GM18526 (cell line): ENCODE measurements around the gene SERPINA4.

Experiments used
- POLR2A ChIP-seq: IDR thresholded peaks from 3 replicates; pipeline ENCODE4 v1.6.1; 2011; ENCODE audit not compliant: insufficient read length; ENCODE audit errors: extremely low read depth

SERPINA4 gene

DNA sequence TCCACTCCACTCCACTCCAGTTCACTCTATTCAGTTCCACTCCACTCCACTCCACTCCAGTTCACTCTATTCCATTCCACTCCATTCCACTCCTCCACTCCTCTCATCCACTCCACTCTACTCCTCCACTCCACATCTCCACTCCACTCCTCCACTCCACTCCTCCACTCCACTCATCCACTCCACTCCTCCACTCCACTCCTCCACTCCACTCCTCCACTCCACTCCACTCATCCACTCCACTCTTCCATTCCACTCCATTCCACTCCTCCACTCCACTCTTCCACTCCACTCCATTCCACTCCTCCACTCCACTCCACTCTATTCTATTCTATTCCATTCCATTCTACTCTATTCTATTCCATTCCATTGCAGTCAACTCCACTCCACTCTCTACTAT is 29.8 kb downstream of the SERPINA4 start:
- no peak for TF ChIP-seq POLR2A

DNA sequence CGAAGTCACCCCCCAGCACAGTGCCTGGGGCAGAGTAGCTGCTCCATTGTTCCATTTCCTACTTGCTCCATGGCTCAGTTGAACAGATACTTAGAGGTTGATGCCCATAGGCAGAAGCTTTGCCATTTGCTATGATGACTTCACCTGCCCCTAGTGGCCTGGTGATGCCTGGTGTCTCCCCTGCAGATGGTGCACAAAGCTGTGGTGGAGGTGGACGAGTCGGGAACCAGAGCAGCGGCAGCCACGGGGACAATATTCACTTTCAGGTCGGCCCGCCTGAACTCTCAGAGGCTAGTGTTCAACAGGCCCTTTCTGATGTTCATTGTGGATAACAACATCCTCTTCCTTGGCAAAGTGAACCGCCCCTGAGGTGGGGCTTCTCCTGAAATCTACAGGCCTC is 30.6 kb downstream of the SERPINA4 start:
- no peak for TF ChIP-seq POLR2A

DNA sequence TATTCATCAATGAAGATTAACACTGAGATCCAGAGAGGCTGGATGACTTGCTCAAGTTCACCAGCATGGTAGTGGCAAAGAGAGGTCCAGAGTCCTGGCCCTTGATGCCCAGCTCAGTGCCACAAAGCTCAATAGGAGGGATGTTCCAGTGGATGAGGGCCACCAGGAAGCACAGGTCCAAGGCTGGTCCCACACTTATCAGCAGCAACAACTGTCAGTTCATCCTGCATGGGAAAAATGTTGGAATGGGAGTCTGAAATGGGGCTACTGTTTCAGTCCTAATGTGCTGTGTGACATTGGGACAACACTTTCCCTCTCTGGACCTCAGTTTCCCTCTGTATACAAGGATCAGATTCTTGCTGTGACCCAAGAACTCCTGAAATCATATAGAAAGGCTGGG is 31.2 kb downstream of the SERPINA4 start:
- TF ChIP-seq POLR2A, result no peak

DNA sequence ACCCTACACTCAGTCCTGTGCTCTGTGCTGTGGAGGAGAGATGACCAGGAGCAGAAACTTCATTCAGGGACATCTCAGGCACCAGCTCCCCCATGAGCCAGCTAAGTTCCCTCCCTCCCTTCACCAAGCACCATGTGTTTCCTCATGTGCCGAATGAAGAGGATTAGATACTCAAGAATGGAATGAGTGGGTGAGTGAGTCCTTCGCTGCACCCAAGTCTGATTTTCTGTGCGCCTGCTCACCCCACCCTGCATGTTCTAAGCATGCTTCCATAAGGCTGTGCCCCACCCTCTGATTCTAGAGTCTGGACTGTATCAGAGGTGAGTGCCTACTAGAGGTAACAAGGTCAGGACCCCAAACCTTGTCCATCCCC is 32.1 kb downstream of the SERPINA4 start:
- no peak for TF ChIP-seq POLR2A

GRCh38 chr14:94593749-94594431 is 32.6 kb downstream of the SERPINA4 start:
- TF ChIP-seq POLR2A, result no peak

DNA sequence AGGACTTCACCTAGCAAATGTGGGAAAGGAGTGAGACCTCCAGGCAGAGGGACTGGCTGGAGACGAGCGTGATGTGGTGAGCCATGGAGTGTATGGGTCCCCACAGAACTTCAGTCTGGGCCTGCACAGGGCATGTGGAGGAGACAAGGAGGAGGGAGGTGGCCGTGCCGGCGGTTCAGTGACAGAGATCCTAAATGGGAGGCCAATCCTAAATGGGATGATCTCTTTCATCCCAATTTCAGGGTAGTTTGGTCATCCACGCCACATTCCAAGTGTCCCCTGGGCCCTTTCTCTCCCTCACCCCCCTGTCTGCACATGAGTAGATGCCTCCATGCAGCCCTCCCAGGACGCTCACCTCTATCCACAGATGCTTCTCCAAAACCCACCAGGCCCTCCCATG is 33.2 kb downstream of the SERPINA4 start:
- no peak for TF ChIP-seq POLR2A

- TF ChIP-seq POLR2A, result no peak
These were observed 34.7 kb downstream of the SERPINA4 start for GRCh38 chr14:94595912-94596311.

DNA sequence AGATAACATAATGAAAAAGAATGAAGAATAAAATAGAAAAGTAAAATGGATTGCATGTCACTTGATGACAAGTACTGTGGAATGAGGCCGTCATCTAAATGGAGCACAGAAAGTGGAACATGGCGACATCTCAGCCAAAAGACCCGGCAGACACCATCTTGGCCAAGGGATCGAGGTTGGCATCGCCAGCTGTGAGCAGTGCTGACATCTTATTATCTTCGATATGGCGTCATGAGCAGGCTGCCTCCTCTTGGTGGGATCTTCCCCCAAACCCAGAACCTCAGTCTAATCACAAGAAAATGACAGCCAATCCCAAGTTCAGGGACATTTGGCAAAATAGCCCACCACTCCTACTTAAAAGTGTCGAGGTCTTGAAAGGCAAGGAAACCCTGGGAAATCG is 35.1 kb downstream of the SERPINA4 start:
- TF ChIP-seq POLR2A, result no peak

GRCh38 chr14:94597788-94598187 is 36.5 kb downstream of the SERPINA4 start:
- no peak for TF ChIP-seq POLR2A

- no peak for TF ChIP-seq POLR2A
These were observed 37.2 kb downstream of the SERPINA4 start for GRCh38 chr14:94598506-94598815.

- TF ChIP-seq POLR2A, result no peak
These were observed 37.8 kb downstream of the SERPINA4 start for GRCh38 chr14:94598816-94599655.

DNA sequence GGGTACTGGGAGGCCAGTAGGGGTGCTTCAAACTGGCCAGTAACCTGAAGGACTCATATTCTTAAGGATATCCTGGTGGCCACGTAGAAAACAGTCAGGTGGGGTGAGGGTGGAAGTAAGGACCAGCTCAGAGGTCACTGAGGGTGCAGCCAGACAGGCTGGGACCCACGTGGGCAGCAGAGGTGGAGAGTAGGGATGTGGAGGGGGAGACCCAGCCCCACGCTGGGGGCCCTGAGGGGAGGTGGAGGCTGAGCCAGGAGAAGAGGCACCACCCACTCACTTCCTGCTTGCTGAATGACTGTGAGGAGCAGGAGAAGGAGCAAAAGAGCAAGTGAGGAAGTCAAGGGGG is 38.4 kb downstream of the SERPINA4 start:
- no peak for TF ChIP-seq POLR2A

GRCh38 chr14:94600148-94600545 is 38.9 kb downstream of the SERPINA4 start:
- TF ChIP-seq POLR2A, result no peak

DNA sequence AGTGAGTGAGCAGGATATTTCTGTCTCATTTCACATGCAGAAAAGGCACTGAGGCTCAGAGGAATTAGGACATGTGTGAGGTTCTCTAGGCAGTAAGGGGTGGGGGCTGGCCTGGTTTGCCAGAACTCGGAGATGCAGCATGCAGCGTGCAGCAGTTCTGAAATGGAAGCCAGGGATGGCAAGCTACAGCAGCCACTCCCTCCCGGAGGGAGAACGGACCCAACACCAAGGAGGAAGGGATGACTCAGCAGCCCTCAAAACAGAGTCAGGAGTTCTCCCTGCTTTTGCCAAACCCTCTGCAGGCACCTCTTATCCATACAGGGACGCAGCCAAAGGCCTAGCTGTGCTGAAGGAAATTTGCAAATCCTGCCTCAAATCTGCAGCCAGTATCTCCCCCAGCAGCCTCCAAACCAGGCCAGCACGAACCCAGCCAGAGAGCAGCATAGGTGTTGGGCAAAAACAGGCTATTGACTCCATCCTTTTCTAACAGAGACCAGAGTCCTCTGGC is 40.7 kb downstream of the SERPINA4 start:
- no peak for TF ChIP-seq POLR2A

DNA sequence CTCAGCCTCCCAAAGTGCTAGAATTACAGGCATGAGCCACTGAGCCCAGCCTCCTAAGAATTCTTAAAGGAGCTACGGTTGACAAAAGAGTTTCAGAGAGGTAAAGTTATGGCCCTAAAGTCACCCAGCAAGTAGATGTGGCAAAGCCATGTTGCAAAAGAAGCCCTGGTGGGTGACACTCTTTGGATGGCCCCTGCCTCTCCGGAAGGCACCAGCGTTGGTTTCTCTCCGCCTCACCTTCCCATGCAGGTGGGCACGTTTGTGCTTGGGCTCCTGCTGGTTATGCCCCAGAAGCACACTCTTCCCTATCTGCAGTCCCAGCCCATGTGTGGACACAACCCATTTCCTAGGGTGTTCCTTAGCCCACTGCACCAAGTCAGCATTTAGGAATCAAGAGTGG is 41.5 kb downstream of the SERPINA4 start:
- TF ChIP-seq POLR2A, result no peak

- TF ChIP-seq POLR2A, result no peak
These were observed 44.1 kb downstream of the SERPINA4 start for GRCh38 chr14:94605361-94605760.

DNA sequence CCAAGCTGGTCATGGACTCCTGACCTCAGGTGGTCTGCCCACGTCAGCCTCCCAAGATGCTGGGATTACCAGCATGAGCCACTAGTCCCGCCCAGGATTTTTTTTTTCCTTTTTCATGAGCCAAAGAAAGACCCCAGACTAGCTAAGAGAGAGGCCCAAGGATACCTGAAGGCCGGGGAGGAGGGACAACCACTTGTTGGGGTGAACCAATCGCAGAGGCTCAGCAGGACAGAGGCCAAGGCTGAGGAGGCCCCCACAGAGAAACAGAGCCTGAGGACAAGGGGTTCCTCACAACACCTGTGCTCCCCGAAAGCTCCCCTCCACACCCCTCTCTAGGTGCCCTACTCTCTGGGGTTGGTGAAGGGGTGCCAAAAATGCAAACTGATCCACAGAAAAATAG is 49.9 kb downstream of the SERPINA4 start:
- no peak for TF ChIP-seq POLR2A
